ENCODE results near the gene CBARP. TPM values are rescaled to one million over a fixed set of nuclear protein-coding genes. Genes with fewer than 3 reads are reported as not detected.
"Not testable (repeated sequence)": the region's sequence is repeated elsewhere in the genome, so short reads cannot be mapped to it uniquely, and the experiment has no call there.

The CBARP gene
- polyA plus RNA-seq, 2 donors = 0.95 to 1.3 TPM

GRCh38 chr19:1214299-1214861, 23.4 kb downstream of the CBARP start:
- Histone ChIP-seq H3K4me3 (ENCODE audit: low read depth in 1 of 2, low read length in 2 of 2) (no peak overlapping the region), H3K27ac (ENCODE audit: low read depth in 2 of 2, low read length in 1 of 2) (peak overlapping the region; percentile 93), H3K4me1 (ENCODE audit: control insufficient read depth in 2 of 2, insufficient read depth in 2 of 2, low read length in 1 of 2) (peaks cover 12 to 40% of the 10 kb centered on the region in 2 donors), H3K27me3 (ENCODE audit: control insufficient read depth in 1 of 2, insufficient read depth in 2 of 2, low read length in 2 of 2) (no peaks in the 10 kb centered on the region), H3K36me3 (ENCODE audit: control insufficient read depth in 2 of 2, insufficient read depth in 2 of 2, low read length in 1 of 2) (peaks cover 0 to 9% of the 10 kb centered on the region in 2 donors), H3K9me3 (ENCODE audit: control insufficient read depth in 2 of 2, insufficient read depth in 1 of 2, low read depth in 1 of 2, low read length in 1 of 2) (no peaks in the 10 kb centered on the region)
- 48 to 56% methylated on average over 21 of the region's 21 CpGs for WGBS, 2 donors

GRCh38 chr19:1213391-1214286, 24.2 kb downstream of the CBARP start:
- peak overlapping the region; percentile 93 for H3K27ac ChIP-seq (ENCODE audit: low read depth in 2 of 2, low read length in 1 of 2)
- no peaks in the 10 kb centered on the region for H3K27me3 ChIP-seq (ENCODE audit: control insufficient read depth in 1 of 2, insufficient read depth in 2 of 2, low read length in 2 of 2)
- no peaks in the 10 kb centered on the region for H3K9me3 ChIP-seq (ENCODE audit: control insufficient read depth in 2 of 2, insufficient read depth in 1 of 2, low read depth in 1 of 2, low read length in 1 of 2)
- peaks cover 12 to 44% of the 10 kb centered on the region in 2 donors for H3K4me1 ChIP-seq (ENCODE audit: control insufficient read depth in 2 of 2, insufficient read depth in 2 of 2, low read length in 1 of 2)
- peaks cover 0 to 9% of the 10 kb centered on the region in 2 donors for H3K36me3 ChIP-seq (ENCODE audit: control insufficient read depth in 2 of 2, insufficient read depth in 2 of 2, low read length in 1 of 2)
- H3K4me3 ChIP-seq (ENCODE audit: low read depth in 1 of 2, low read length in 2 of 2) = no peak overlapping the region
- WGBS, 2 donors = 40 to 51% methylated on average over 39 of the region's 39 CpGs

GRCh38 chr19:1211494-1212234, 26.1 kb downstream of the CBARP start:
- peaks cover 14 to 46% of the 10 kb centered on the region in 2 donors for H3K4me1 ChIP-seq (ENCODE audit: control insufficient read depth in 2 of 2, insufficient read depth in 2 of 2, low read length in 1 of 2)
- no peak overlapping the region for H3K4me3 ChIP-seq (ENCODE audit: low read depth in 1 of 2, low read length in 2 of 2)
- H3K9me3 ChIP-seq (ENCODE audit: control insufficient read depth in 2 of 2, insufficient read depth in 1 of 2, low read depth in 1 of 2, low read length in 1 of 2) = no peaks in the 10 kb centered on the region
- H3K27me3 ChIP-seq (ENCODE audit: control insufficient read depth in 1 of 2, insufficient read depth in 2 of 2, low read length in 2 of 2) = no peaks in the 10 kb centered on the region
- 62 to 76% methylated on average over 32 to 33 of the region's 33 CpGs for WGBS, 2 donors
- H3K27ac ChIP-seq (ENCODE audit: low read depth in 2 of 2, low read length in 1 of 2) = peak overlapping the region; percentile 47 to 86
- peaks cover 0 to 9% of the 10 kb centered on the region in 2 donors for H3K36me3 ChIP-seq (ENCODE audit: control insufficient read depth in 2 of 2, insufficient read depth in 2 of 2, low read length in 1 of 2)

GRCh38 chr19:1210227-1210538, 27.6 kb downstream of the CBARP start:
- WGBS, 2 donors = 55 to 72% methylated on average over 13 of the region's 13 CpGs
- Histone ChIP-seq H3K27ac (ENCODE audit: low read depth in 2 of 2, low read length in 1 of 2) (peak overlapping the region; percentile 82 to 87), H3K4me1 (ENCODE audit: control insufficient read depth in 2 of 2, insufficient read depth in 2 of 2, low read length in 1 of 2) (peaks cover 14 to 38% of the 10 kb centered on the region in 2 donors), H3K4me3 (ENCODE audit: low read depth in 1 of 2, low read length in 2 of 2) (no peak overlapping the region), H3K27me3 (ENCODE audit: control insufficient read depth in 1 of 2, insufficient read depth in 2 of 2, low read length in 2 of 2) (no peaks in the 10 kb centered on the region), H3K36me3 (ENCODE audit: control insufficient read depth in 2 of 2, insufficient read depth in 2 of 2, low read length in 1 of 2) (peaks cover 0 to 9% of the 10 kb centered on the region in 2 donors), H3K9me3 (ENCODE audit: control insufficient read depth in 2 of 2, insufficient read depth in 1 of 2, low read depth in 1 of 2, low read length in 1 of 2) (no peaks in the 10 kb centered on the region)

GRCh38 chr19:1208830-1209229, 29.0 kb downstream of the CBARP start:
- not testable (repeated sequence) for H3K9me3 ChIP-seq (ENCODE audit: control insufficient read depth in 2 of 2, insufficient read depth in 1 of 2, low read depth in 1 of 2, low read length in 1 of 2); H3K36me3 ChIP-seq (ENCODE audit: control insufficient read depth in 2 of 2, insufficient read depth in 2 of 2, low read length in 1 of 2); H3K27me3 ChIP-seq (ENCODE audit: control insufficient read depth in 1 of 2, insufficient read depth in 2 of 2, low read length in 2 of 2); H3K4me3 ChIP-seq (ENCODE audit: low read depth in 1 of 2, low read length in 2 of 2)
- peak overlapping the region; percentile 67 to 87 for H3K27ac ChIP-seq (ENCODE audit: low read depth in 2 of 2, low read length in 1 of 2)
- H3K4me1 ChIP-seq (ENCODE audit: control insufficient read depth in 2 of 2, insufficient read depth in 2 of 2, low read length in 1 of 2) = peaks cover 10 to 26% of the 10 kb centered on the region in 2 donors
- 42 to 43% methylated on average over 10 of the region's 10 CpGs for WGBS, 2 donors

GRCh38 chr19:1206864-1207450, 30.8 kb downstream of the CBARP start:
- Histone ChIP-seq H3K4me1 (ENCODE audit: control insufficient read depth in 2 of 2, insufficient read depth in 2 of 2, low read length in 1 of 2) (peaks cover 5 to 20% of the 10 kb centered on the region in 2 donors), H3K36me3 (ENCODE audit: control insufficient read depth in 2 of 2, insufficient read depth in 2 of 2, low read length in 1 of 2) (peaks cover 0 to 6% of the 10 kb centered on the region in 2 donors), H3K27me3 (ENCODE audit: control insufficient read depth in 1 of 2, insufficient read depth in 2 of 2, low read length in 2 of 2) (no peaks in the 10 kb centered on the region), H3K4me3 (ENCODE audit: low read depth in 1 of 2, low read length in 2 of 2) (peak overlapping the region; percentile 70 to 97), H3K9me3 (ENCODE audit: control insufficient read depth in 2 of 2, insufficient read depth in 1 of 2, low read depth in 1 of 2, low read length in 1 of 2) (no peaks in the 10 kb centered on the region), H3K27ac (ENCODE audit: low read depth in 2 of 2, low read length in 1 of 2) (peak overlapping the region; percentile 78 to 88)
- WGBS, 2 donors = 1 to 2% methylated on average over 38 of the region's 38 CpGs

- H3K4me3 ChIP-seq (ENCODE audit: low read depth in 1 of 2, low read length in 2 of 2) = peak overlapping the region; percentile 70 to 97
- H3K27ac ChIP-seq (ENCODE audit: low read depth in 2 of 2, low read length in 1 of 2) = peak overlapping the region; percentile 78 to 88
- peaks cover 2 to 17% of the 10 kb centered on the region in 2 donors for H3K4me1 ChIP-seq (ENCODE audit: control insufficient read depth in 2 of 2, insufficient read depth in 2 of 2, low read length in 1 of 2)
- WGBS, 2 donors = 0 to 1% methylated on average over 68 to 78 of the region's 78 CpGs
- H3K9me3 ChIP-seq (ENCODE audit: control insufficient read depth in 2 of 2, insufficient read depth in 1 of 2, low read depth in 1 of 2, low read length in 1 of 2) = no peaks in the 10 kb centered on the region
- peaks cover 0 to 6% of the 10 kb centered on the region in 2 donors for H3K36me3 ChIP-seq (ENCODE audit: control insufficient read depth in 2 of 2, insufficient read depth in 2 of 2, low read length in 1 of 2)
- H3K27me3 ChIP-seq (ENCODE audit: control insufficient read depth in 1 of 2, insufficient read depth in 2 of 2, low read length in 2 of 2) = no peaks in the 10 kb centered on the region
These were observed 31.5 kb downstream of the CBARP start for GRCh38 chr19:1206150-1206863.

- Histone ChIP-seq H3K27me3 (ENCODE audit: control insufficient read depth in 1 of 2, insufficient read depth in 2 of 2, low read length in 2 of 2) (no peaks in the 10 kb centered on the region), H3K36me3 (ENCODE audit: control insufficient read depth in 2 of 2, insufficient read depth in 2 of 2, low read length in 1 of 2) (peaks cover 0 to 6% of the 10 kb centered on the region in 2 donors), H3K4me1 (ENCODE audit: control insufficient read depth in 2 of 2, insufficient read depth in 2 of 2, low read length in 1 of 2) (peaks cover 2 to 17% of the 10 kb centered on the region in 2 donors), H3K9me3 (ENCODE audit: control insufficient read depth in 2 of 2, insufficient read depth in 1 of 2, low read depth in 1 of 2, low read length in 1 of 2) (no peaks in the 10 kb centered on the region), H3K4me3 (ENCODE audit: low read depth in 1 of 2, low read length in 2 of 2) (peak within 1 kb of the TSS; percentile 70 to 97), H3K27ac (ENCODE audit: low read depth in 2 of 2, low read length in 1 of 2) (peak within 1 kb of the TSS; percentile 82 to 88)
- whole genome bisulfite sequencing, 2 donors = 3 to 6% methylated on average over 58 to 114 of the region's 114 CpGs
These were observed 32.4 kb downstream of the CBARP start, which contains the start of gene STK11 for GRCh38 chr19:1205114-1206099. Gene STK11 (plus strand): TSS chr19:1205778. CDS start chr19:1206914, 1,136 bp downstream.

Data from esophagus (tissue), 2 donors.